Sciatic nerve (tissue), 2 donors: ENCODE measurements around the gene AFAP1. TPM values are rescaled to one million over a fixed set of nuclear protein-coding genes. Genes with fewer than 3 reads are reported as not detected.

ENCODE experiments used
- ATAC-seq: fragments of 200-7000 bp; cut with Tn5 transposase; one replicate; pipeline ENCODE4 v1.9.1; 2020; ENCODE audit warnings: mild to moderate bottlenecking, moderate library complexity
- DNase-seq: peaks from one replicate; pipeline ENCODE4 v3.0.0-alpha.2; 2020; ENCODE audit warnings: low spot score
- intact Hi-C: fragments of 100-400 bp; cut with DNase I; formaldehyde crosslinking; loops from one replicate; pipeline ENCODE4 v1.14.2; 2022
- total RNA-seq: library from RNA; stranded (reverse); fragmentation: NEBNext Ultra II Directional; extraction: Animal tissue kit (Norgen Biotek cat#: 25700); gene quantifications from one replicate; pipeline ENCODE4 v1.2.1, GENCODE V29; 2021
- donor health status: DM: no; HTN: no; CAD: no.
- donor health status: DM: no; HTN: no; CAD: no.

The AFAP1 gene
- total RNA-seq, 1 donor from 2014 or later = 64.5 TPM

DNA sequence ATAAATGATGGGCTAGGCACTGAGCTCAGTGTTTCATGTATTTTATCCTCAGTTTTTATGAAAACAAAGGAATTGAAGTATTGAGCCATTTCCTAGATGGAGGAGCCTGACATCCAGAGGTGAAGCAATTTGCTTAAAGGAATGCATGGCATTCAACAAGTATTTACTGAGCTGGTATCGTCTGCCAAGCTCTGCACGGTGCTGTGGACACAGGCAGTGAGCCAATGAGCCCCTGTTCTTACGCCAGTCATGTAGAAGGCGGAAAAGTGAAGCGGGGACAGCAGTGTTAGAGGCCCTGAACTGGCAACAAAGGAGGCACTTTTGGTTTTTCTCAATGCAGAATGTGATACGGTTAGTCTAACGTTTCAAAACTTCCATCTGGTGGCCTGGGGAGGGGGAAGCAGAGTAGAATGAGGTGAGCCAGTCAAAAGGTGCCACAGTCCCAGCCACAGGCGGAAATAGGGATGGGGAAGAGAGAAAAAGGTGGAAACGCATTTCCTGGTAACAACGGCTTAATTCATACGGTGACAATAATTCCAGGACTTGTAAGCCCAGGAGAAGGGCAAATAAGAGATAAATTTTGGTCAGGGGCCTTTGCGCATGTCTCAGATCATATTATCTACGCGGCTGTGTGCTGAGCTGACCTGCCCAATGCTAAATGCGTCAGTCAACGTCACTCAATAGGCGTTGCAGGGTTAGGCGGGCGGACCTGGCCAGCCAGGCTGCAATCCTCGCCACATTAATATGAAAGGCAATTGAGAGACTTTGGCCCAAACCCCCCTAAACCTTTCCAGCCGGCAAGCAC is 133.9 kb downstream of the AFAP1 start:
- no peak for DNase-seq
- intact Hi-C loops = loop anchor here (5.0 kb wide), 1 partner anchor 182 kb away; no protein-coding TSS in a partner anchor
- ATAC-seq = peak; percentile 70

GRCh38 chr4:7804756-7805385 is 134.8 kb downstream of the AFAP1 start:
- no peak for ATAC-seq

DNA sequence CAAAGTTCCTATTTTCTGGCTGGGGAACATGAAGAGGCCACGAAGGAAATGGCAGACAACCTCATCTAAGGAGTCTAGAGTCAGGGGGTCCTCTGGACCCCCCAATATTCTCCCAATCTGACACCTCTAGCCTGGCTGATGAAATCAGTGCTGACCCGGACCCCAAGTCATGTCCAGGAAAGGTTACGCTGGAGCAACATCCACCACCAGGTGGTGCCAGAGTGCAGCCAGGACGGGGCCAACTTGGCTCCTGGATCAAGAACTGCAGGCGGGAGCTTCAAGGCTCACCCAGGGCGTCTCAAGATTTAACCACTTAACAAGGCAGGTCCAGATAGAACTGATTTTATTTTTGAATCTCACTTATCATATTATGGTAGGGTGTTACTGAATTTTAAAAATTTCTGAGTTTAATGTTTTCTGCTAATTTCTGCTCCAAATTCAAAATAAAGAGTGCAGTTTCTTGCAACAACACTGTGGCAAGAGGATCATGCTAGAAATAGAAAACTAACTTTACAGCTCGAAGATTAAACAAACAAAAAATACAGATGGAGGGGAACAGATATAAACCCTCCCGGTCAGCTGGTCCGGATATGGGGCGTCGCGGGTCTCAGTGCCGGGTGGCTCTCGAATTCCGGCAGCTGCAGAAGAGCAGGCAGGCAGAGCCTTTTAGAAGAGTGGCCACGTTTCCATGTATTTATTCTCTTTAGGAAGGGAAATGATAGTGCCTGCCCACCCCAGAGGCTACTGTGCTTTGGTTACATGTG is 135.5 kb downstream of the AFAP1 start:
- intact Hi-C loops = no loop called here

More at GRCh38 chr4:7804756-7805385, 134.8 kb downstream of the AFAP1 start:
- intact Hi-C loops = loop anchor here (5.0 kb wide), 1 partner anchor 182 kb away; no protein-coding TSS in a partner anchor
- no peak for DNase-seq

GRCh38 chr4:7803371-7803770 is 136.3 kb downstream of the AFAP1 start:
- DNase-seq (no peak), ATAC-seq (no peak)
- intact Hi-C loops = no loop called here

More for the DNA sequence above, 135.5 kb downstream of the AFAP1 start:
- DNase-seq (peak; percentile 94), ATAC-seq (peak; percentile 55)

DNA sequence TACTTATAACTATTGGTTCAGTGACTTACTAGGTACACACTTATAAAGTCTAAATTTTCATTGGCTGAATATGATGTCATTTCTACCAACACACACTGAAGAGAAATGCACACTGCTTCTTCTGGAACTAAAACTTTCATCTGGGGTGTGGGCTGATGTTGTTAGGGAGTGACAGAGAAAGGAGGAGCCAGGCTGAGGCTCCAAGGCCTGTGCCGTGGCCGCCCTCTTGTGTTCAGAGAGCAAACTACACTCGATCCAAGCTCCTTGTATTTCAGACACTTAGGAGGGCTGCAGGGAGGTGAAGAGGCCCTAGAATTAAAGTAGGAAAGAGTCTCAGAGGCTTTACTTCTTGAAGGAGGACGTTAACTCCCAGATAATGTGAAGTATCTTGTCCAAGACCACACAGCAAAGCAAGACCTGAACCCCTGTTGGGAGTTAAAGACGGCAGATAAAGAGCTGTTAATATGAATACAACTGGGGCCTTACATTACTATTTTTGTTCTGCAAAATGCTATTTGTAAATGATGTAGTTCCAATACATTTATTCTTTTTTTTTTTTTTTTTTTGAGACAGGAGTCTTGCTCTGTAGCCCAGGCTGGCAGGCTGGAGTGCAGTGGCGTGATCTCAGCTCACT is 137.5 kb downstream of the AFAP1 start:
- ATAC-seq = peak; percentile 65
- intact Hi-C loops = no loop called here
- peak; percentile 91 for DNase-seq

DNA sequence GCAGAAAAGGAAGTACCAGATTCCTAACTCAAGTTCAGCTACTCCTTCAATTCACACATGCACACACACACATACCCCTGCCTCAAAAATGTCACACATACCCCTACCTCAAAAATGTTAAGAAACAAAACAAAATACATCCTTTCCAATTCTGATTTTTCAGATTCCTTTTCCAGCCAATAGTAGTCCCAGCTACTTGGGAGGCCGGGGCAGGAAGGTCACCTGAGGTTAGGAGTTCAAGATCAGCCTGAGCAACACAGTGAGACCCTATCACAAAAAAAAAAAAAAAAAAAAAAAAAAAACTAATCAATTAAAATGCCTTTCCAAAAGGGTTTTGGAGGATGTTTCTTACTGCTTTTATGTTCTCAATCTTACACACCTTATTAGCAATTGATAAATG is 138.0 kb downstream of the AFAP1 start:
- no peak for ATAC-seq
- no peak for DNase-seq
- intact Hi-C loops = no loop called here

GRCh38 chr4:7801001-7801400 is 138.7 kb downstream of the AFAP1 start:
- no peak for ATAC-seq
- no peak for DNase-seq
- intact Hi-C loops = no loop called here

DNA sequence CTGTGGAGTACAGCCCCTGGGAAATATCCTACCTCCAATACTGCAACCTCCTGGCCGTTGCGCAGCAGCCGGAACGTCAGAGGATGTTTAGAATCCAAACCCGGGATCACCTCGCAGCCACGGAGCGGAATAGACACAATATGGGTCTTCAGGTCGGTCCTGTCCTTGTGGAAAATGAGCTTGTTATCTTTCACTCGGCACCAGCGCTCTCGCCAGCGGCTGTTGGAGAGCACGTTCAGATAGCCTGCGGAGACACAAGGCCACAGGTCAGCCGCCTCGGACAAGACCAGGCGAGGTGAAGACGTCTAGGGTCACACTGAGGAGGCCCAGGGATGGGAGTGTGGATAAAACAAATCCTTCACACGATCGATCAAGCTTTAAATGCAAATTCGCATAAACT is 139.3 kb downstream of the AFAP1 start:
- DNase-seq (peak; percentile 53), ATAC-seq (no peak)
- intact Hi-C loops = no loop called here

DNA sequence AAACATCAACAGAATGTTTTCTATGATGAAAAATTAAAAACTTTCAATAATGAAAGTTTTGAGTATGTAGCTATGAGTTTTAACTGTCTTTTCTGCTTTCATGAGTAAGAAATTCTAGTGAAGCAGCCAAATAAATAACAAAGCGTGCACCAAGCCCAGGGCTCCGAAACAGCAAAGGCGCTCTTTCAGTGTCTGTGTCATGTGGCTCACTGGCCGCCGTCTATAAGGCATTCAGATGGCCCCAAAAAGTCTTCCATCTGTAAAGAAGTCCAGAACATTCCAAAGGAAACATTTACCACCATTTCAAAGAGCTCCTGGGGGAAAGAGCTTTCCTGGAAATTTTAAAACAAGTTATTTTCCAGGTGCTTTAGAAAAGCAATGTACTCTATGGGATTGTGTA is 139.9 kb downstream of the AFAP1 start:
- intact Hi-C loops = no loop called here
- ATAC-seq (no peak), DNase-seq (peak; percentile 42)

DNA sequence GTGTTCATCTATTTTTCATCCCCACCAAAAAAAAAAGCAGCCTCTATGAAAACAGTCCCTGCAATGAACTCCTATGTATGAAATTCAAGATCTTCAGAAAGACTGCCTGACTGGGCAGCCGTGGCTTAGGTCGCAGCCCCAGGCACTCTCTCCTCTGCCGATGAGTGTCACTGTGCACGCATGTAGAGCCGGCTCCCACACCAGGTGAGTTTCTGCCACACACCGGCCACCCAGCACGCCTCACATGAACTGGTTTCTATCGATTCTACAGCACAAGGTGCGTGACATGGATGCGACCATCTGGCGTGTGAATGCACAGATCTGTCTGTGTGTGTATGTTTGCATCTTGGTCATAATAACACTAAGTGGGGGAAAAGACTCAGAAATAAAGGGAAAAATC is 140.4 kb downstream of the AFAP1 start:
- DNase-seq (peak; percentile 34), ATAC-seq (no peak)
- intact Hi-C loops = no loop called here

GRCh38 chr4:7798178-7798995 is 141.3 kb downstream of the AFAP1 start:
- intact Hi-C loops = no loop called here
- ATAC-seq (peak; percentile 54), DNase-seq (no peak)

DNA sequence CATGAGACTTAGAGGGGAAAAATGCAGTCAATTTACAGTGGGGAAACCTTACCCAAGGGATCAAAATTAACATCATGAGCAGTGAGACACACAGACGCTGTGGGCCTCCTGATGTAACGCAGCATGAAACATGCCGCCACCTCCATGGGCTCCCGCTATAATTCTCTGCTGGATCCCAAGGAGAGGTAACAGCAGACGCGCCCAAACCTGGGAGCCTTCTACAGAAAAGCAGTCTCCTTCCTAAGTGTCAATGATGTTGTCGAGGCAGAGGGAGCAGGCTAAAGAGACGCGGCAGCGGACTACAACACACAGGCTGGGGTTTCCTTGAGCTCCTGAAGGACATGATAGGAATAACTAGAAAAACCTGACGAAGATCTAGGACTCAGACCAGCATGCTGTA is 142.3 kb downstream of the AFAP1 start:
- ATAC-seq (no peak), DNase-seq (no peak)
- intact Hi-C loops = no loop called here

GRCh38 chr4:7795983-7796382 is 143.7 kb downstream of the AFAP1 start:
- intact Hi-C loops = no loop called here
- no peak for ATAC-seq
- DNase-seq = no peak

DNA sequence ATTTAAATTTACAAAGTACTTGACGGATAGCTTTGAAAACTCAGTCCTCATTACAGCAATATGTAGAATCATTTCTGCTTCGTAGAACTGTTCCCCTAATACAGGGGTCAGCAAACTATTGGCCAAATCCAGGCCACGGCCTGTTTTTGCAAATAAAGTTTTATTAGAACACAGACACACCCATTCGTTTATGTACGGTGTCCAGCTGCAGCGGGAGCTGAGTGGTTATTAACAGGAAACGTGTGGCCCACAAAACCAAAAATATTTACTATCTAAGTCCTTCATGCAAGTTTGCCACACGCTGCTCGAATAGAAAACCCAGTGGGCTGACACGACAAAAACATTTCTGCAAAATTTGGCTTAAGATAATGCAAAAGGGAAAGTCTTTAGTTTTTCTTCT is 146.5 kb downstream of the AFAP1 start:
- DNase-seq = no peak
- ATAC-seq = no peak
- intact Hi-C loops = no loop called here

GRCh38 chr4:7792616-7793015 is 147.0 kb downstream of the AFAP1 start:
- intact Hi-C loops = no loop called here
- no peak for DNase-seq

DNA sequence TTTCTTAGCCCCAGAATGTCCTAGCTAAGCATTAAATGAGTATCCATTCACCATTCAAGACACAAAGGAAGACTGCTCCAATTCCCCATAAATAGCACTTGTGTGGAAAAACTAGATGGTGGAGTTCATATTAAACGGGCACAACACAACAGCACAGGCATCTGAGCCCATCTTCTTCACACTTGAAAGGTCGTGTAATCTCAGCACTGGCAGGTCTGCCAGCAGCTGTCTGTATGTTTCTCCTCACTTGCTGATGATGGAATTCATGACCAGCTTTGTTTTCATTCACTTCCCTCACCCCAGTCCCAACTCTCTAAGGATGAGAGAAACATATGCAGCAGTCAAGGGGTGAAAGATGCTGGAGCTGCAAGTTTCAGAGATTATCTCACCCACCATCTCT is 148.7 kb downstream of the AFAP1 start:
- intact Hi-C loops = no loop called here
- DNase-seq (no peak), ATAC-seq (no peak)

More at GRCh38 chr4:7792616-7793015, 147.0 kb downstream of the AFAP1 start:
- no peak for ATAC-seq

GRCh38 chr4:7790023-7790422 is 149.6 kb downstream of the AFAP1 start:
- ATAC-seq = no peak
- DNase-seq = no peak
- intact Hi-C loops = no loop called here

GRCh38 chr4:7788694-7789425 is 150.8 kb downstream of the AFAP1 start:
- intact Hi-C loops = no loop called here
- DNase-seq = no peak
- peak; percentile 91 for ATAC-seq
